Pancreas (tissue), 10 donors: ENCODE results near the gene NME8. TPM values are rescaled to one million over a fixed set of nuclear protein-coding genes. Genes with fewer than 3 reads are reported as not detected.

Experiments
- ATAC-seq, 4 donors: fragments of 200-7000 bp; cut with Tn5 transposase; one replicate each; pipeline versions ENCODE4 v1.8.0 to v1.9.1; 2020; ENCODE audit warnings: mild to moderate bottlenecking in 4 of 4, moderate library complexity in 4 of 4
- DNase-seq, 6 donors: peaks; one replicate each; pipeline ENCODE4 v3.0.0-alpha.2; 2020
- FAIRE-seq: peaks from 2 replicates; lab custom pipeline; 2012; peaks lifted over from hg19 to GRCh38; lab: Jason Lieb, UNC
- H3K27ac ChIP-seq, 4 donors: fragments of 200-600 bp; sonication (generic); 1 replicate in 3 of 4; 2 replicates in 1 of 4; pipeline versions ENCODE4 v1.5.0 to v1.8.0; 2020
- H3K27me3 ChIP-seq, 4 donors: fragments of 200-600 bp; one replicate each; pipeline ENCODE4 v1.8.0; 2021
- H3K36me3 ChIP-seq, 3 donors: fragments of 200-600 bp; sonication (generic) in 1 of 3; one replicate each; pipeline versions ENCODE4 v1.5.0 to v1.8.0; 2020 to 2021
- H3K4me1 ChIP-seq, 3 donors: fragments of 200-600 bp; one replicate each; pipeline ENCODE4 v1.8.0; 2021
- H3K4me3 ChIP-seq, 4 donors: fragments of 200-600 bp; sonication (generic) in 2 of 4; one replicate each; pipeline versions ENCODE4 v1.5.0 to v1.8.0; 2020 to 2021
- H3K9me3 ChIP-seq, 4 donors: fragments of 200-600 bp; one replicate each; pipeline ENCODE4 v1.8.0; 2021
- WGBS, 2 donors: extraction: QIAGEN DNeasy Blood & Tissue Kit; methylation state at CpG; one replicate each; pipeline ENCODE4 v1.1.7; 2013; 5-methylcytosine and 5-hydroxymethylcytosine counted together
- intact Hi-C, 3 donors: fragments of 100-400 bp; cut with DNase I; formaldehyde crosslinking; loops; one replicate each; pipeline versions ENCODE4 v1.11.1 to v1.14.2; 2022
- polyA plus RNA-seq, 2 donors: library from polyadenylated mRNA; stranded (reverse); fragments of 200-250 nt; gene quantifications; one replicate each; pipeline ENCODE4 v1.2.3, GENCODE V29; 2013
- total RNA-seq, 6 donors: library from RNA; stranded (reverse); fragmentation: NEBNext Ultra II Directional in 4 of 6; extraction: Animal tissue kit (Norgen Biotek cat#: 25700) in 4 of 6; gene quantifications; one replicate each; pipeline versions ENCODE4 v1.2.1 to v1.2.4, GENCODE V29; 2021 to 2023
- TF ChIP-seq, protein P1 (sequence below), 4 donors: fragments of 200-600 bp; sonication (generic) in 3 of 4; IDR thresholded peaks; one replicate each; pipeline versions ENCODE4 v1.5.0 to v1.8.0; 2021; ENCODE audit warnings: antibody characterized with exemption in 4 of 4
- donor health status: healthy with polysubstance abuse.
- donor health status: DM: no; HTN: no; CAD: no; lungs with moderate emphysema.
- donor health status: DM: no; HTN: no; CAD: no.
- donor health status: control.
- donor health status: control.
- donor health status: Bipolar disorder and iron deficiency.
- donor health status: DM: yes; HTN: yes; CAD: no.
- donor health status: DM: no; HTN: no; CAD: no.
- donor health status: DM: no; HTN: no; CAD: no.
- donor health status: DM: yes; HTN: yes; CAD: no.

NME8 gene
- total and polyA plus RNA-seq, 8 donors: not detected

DNA sequence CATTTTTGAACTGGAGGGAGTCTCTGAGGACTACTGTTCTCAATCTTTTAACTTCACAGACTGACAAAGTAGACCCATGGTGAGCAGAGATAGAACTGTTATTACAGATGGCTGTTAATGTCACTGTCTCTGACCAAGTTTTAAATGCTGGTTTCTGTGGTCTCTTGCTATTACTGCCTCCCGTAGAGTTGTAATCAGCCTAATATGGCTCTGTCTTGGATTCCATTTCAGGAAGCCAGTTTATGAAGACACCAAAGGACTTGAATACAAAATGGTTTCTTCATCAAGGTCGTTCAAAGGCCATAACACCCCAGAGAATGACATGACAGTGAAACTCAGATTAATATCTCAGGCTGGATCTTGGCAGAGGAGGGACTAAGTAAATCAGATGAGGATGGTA is 64.4 kb downstream of the NME8 start:
- intact Hi-C loops: loop anchor here in 1 of 3 donors (10.0 kb wide), 1 partner anchor 192 kb away; no protein-coding TSS in a partner anchor
- peaks cover 0 to 8% (median 0%) of the 10 kb centered on the region in 3 donors for H3K4me1 ChIP-seq
- DNase-seq (no peak), ATAC-seq (no peak), FAIRE-seq (no peak)
- H3K4me3 ChIP-seq: no peak overlapping the region
- H3K27me3 ChIP-seq: no peaks in the 10 kb centered on the region
- no peak overlapping the region for H3K27ac ChIP-seq
- H3K9me3 ChIP-seq: no peaks in the 10 kb centered on the region
- TF ChIP-seq, protein P1, sequence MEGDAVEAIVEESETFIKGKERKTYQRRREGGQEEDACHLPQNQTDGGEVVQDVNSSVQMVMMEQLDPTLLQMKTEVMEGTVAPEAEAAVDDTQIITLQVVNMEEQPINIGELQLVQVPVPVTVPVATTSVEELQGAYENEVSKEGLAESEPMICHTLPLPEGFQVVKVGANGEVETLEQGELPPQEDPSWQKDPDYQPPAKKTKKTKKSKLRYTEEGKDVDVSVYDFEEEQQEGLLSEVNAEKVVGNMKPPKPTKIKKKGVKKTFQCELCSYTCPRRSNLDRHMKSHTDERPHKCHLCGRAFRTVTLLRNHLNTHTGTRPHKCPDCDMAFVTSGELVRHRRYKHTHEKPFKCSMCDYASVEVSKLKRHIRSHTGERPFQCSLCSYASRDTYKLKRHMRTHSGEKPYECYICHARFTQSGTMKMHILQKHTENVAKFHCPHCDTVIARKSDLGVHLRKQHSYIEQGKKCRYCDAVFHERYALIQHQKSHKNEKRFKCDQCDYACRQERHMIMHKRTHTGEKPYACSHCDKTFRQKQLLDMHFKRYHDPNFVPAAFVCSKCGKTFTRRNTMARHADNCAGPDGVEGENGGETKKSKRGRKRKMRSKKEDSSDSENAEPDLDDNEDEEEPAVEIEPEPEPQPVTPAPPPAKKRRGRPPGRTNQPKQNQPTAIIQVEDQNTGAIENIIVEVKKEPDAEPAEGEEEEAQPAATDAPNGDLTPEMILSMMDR (IDR thresholded peaks at IDR 0.05): no peak
- H3K36me3 ChIP-seq: no peaks in the 10 kb centered on the region
- WGBS, 2 donors: 56 to 68% methylated on average over 2 of the region's 2 CpGs

DNA sequence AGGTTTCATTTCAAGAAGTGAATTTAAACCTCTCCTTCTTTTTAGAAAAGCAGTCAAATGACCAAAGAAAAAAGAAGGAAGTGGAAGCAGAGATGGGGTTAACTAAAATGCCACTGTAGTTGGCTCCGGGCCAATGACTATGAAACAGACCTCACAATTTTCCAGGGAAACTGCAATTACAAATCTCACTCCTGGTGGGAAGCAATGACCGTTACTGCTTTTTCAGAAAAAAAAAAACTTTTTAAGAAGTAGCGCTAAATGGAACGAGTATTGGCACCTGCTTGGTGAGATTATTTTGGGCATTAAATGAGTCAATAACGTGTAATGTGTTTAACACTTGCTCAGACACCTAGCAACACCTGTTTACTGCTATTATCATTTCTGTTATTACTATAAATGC is 67.0 kb downstream of the NME8 start:
- H3K9me3 ChIP-seq: no peaks in the 10 kb centered on the region
- TF ChIP-seq, protein P1 (IDR thresholded peaks at IDR 0.05): no peak
- no peak overlapping the region for H3K27ac ChIP-seq
- intact Hi-C loops: loop anchor here in 1 of 3 donors (10.0 kb wide), 1 partner anchor 189 kb away; no protein-coding TSS in a partner anchor
- no peaks in the 10 kb centered on the region for H3K27me3 ChIP-seq
- H3K4me3 ChIP-seq: peak overlapping the region in 2 of 4 donors; percentile 61 to 62
- no peaks in the 10 kb centered on the region for H3K36me3 ChIP-seq
- peaks cover 0 to 11% (median 0%) of the 10 kb centered on the region in 3 donors for H3K4me1 ChIP-seq
- DNase-seq (no peak), ATAC-seq (no peak), FAIRE-seq (no peak)
- 7 to 15% methylated on average over 5 of the region's 5 CpGs for WGBS, 2 donors

DNA sequence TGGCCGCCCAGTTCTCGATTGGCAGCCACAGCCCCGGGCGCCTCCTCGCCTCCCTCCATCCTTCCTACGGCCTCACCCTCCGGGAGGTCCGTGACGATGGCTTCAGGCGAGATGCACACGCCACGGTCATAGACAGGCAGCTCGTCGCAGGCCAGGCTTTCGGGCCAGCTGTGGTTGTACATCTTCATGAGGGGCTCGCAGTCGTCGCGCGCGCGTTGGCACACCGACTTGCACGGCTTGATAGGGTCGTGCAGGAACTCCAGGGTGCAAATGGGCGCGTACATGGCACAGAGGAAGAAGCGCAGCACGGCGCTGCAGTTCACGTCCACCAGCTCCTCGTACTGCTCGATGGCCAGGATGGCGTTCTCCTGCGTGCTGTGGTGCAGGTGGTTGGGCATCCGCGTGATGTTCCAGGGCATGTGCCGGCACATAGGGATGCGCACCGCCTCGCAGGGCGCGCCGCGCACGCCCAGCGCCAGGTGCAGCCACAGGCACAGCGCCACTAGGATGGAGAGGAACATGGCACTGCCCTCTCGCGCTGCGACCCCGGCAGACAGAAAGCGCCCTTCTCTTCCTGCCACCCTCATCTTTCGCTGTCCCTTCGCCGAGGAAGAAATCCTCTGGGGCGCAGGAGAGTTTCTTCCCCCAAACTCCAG is 67.7 kb downstream of the NME8 start:
- H3K4me1 ChIP-seq: peaks cover 0 to 11% (median 0%) of the 10 kb centered on the region in 3 donors
- TF ChIP-seq, protein P1 (IDR thresholded peaks at IDR 0.05): no peak
- H3K27ac ChIP-seq: peak overlapping the region; percentile 6 to 55 (median 38)
- DNase-seq (peak; percentile 10 to 72 (median 40)), FAIRE-seq (no peak), ATAC-seq (peak; percentile 35 to 53 (median 40))
- H3K4me3 ChIP-seq: peak overlapping the region; percentile 35 to 62 (median 53)
- H3K9me3 ChIP-seq: no peaks in the 10 kb centered on the region
- no peaks in the 10 kb centered on the region for H3K36me3 ChIP-seq
- 4 to 5% methylated on average over 52 to 57 of the region's 57 CpGs for WGBS, 2 donors
- no peaks in the 10 kb centered on the region for H3K27me3 ChIP-seq
- intact Hi-C loops: loop anchor here in 1 of 3 donors (10.0 kb wide), 1 partner anchor 189 kb away; no protein-coding TSS in a partner anchor

DNA sequence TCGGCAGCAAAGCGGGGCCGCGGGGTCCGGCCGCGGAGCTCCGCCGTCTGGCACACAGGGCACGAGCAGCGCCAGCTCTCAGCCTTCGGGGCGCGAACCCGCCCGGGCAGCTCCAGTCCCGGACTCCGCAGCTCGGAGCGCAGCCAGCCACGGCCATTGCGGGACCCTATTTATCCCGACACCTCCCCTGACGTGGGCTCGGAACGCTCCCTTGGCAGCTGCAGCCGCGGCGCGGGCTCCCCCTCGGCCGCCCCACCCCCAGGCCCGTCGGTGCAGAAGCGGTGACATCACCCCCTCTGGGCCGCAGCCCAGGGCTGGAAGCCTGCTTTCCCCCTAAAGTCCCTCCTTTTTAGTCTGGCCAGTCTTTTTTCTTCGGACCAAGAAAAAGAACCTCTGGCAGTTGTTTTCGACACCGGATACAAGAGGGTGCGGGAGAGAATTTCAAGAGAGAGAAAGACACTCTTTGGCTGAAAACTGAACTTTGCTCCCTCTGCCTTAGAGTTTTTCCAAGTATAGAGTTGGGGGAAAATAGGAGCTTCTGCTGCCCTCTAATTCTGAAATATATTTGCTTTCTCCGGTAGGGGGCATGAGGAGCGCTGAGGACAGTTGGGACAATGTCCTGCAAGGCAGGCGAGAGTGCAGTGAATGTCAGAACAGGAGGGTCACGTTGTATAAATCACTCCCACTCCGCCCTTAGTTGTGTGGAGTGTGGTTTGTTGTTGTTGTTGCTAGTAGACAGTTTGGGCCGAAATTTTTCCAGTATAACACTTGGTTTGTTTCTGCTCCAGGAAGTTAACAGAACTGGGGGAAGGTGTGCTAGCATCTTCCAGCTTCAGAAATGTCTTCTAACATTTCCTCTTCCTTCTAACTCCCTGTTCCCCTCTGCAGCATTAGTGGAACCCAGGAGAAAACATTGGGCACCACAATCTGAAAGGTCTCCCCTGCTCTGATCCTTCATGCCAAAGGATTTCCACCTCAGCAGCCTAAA is 68.6 kb downstream of the NME8 start, which contains the start of gene SFRP4:
TSS of gene SFRP4 (minus strand) at position 145 of the 988 bp plus-strand sequence. CDS start 280 bp downstream, outside the sequence.
- peaks cover 0 to 17% (median 0%) of the 10 kb centered on the region in 3 donors for H3K4me1 ChIP-seq
- intact Hi-C loops: loop anchor here in 1 of 3 donors (10.0 kb wide), 1 partner anchor 188 kb away; no protein-coding TSS in a partner anchor
- H3K27ac ChIP-seq: peak within 1 kb of the TSS; percentile 6 to 55 (median 38)
- no peaks in the 10 kb centered on the region for H3K27me3 ChIP-seq
- ATAC-seq (peak; percentile 65 to 76 (median 70)), DNase-seq (peak; percentile 66 to 81 (median 73)), FAIRE-seq (peak; percentile 37)
- H3K9me3 ChIP-seq: no peaks in the 10 kb centered on the region
- no peaks in the 10 kb centered on the region for H3K36me3 ChIP-seq
- H3K4me3 ChIP-seq: peak within 1 kb of the TSS; percentile 35 to 62 (median 53)
- 0 to 1% methylated on average over 45 to 46 of the region's 46 CpGs for WGBS, 2 donors
- TF ChIP-seq, protein P1 (IDR thresholded peaks at IDR 0.05): peak in 3 of 4 donors; percentile 54 to 61 (median 54)
